ENCODE measurements around the gene LMO2.

LMO2 gene

DNA sequence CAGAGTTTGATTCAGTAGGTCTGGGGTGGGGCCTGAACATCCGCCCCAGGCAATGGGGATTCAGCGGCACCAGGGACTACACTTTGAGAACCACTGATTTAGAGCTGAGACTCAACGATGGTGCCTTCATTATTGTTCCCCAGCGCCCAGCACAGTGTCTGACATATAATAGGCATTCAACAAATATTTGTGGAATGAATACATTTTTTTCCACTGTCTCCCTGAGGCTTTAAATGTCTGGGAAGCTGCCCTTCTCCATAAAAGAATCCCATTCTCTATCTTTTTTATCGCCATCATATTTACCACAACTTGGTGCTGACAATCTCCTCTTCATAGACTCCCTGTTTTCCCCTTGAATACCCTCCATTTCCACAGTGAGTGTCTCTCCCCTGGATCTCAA lies 23.6 kb upstream of the LMO2 start:
- FAIRE-seq (no peak), DNase-seq (ENCODE audit: insufficient read length, low spot score) (no peak)
- TF ChIP-seq PAX5 (IDR thresholded peaks at IDR 0.05; ENCODE audit: insufficient read depth, low read length, severe bottlenecking) (no peak), SPI1 (IDR thresholded peaks at IDR 0.05; ENCODE audit: low read depth, low read length) (no peak), POLR2AphosphoS5 (IDR thresholded peaks at IDR 0.05; ENCODE audit: low read depth, low read length) (no peak)

GRCh38 chr11:33913991-33914390 lies 22.1 kb upstream of the LMO2 start:
- FAIRE-seq: no peak
- TF ChIP-seq TAF1 (IDR thresholded peaks at IDR 0.05; ENCODE audit: low read depth, low read length): no peak
- TF ChIP-seq PAX5 (IDR thresholded peaks at IDR 0.05; ENCODE audit: insufficient read depth, low read length, severe bottlenecking): no peak
- no peak for TF ChIP-seq POLR2AphosphoS5 (IDR thresholded peaks at IDR 0.05; ENCODE audit: low read depth, low read length)
- no peak for TF ChIP-seq POU2F2 (IDR thresholded peaks at IDR 0.05; ENCODE audit: low read depth, low read length)
- no peak for TF ChIP-seq POLR2A (IDR thresholded peaks at IDR 0.05; ENCODE audit: low read depth, low read length)
- no peak for TF ChIP-seq SPI1 (IDR thresholded peaks at IDR 0.05; ENCODE audit: low read depth, low read length)
- DNase-seq (ENCODE audit: insufficient read length, low spot score): no peak

- DNase-seq (ENCODE audit: insufficient read length, low spot score): peak; percentile 36
- peak; percentile 93 for FAIRE-seq
- no peak for TF ChIP-seq TAF1 (IDR thresholded peaks at IDR 0.05; ENCODE audit: low read depth, low read length)
- TF ChIP-seq POU2F2 (IDR thresholded peaks at IDR 0.05; ENCODE audit: low read depth, low read length): 0 out of 2 replicates have a peak, but pooled peaks have one; percentile 28
- TF ChIP-seq POLR2A (IDR thresholded peaks at IDR 0.05; ENCODE audit: low read depth, low read length): 0 out of 2 replicates have a peak, but pooled peaks have one; percentile 64
- peak; percentile 48 for TF ChIP-seq PAX5 (IDR thresholded peaks at IDR 0.05; ENCODE audit: insufficient read depth, low read length, severe bottlenecking)
- peak; percentile 62; the same call in 1 of the 2 replicates for TF ChIP-seq POLR2AphosphoS5 (IDR thresholded peaks at IDR 0.05; ENCODE audit: low read depth, low read length)
- TF ChIP-seq SPI1 (IDR thresholded peaks at IDR 0.05; ENCODE audit: low read depth, low read length): no peak
Observed at GRCh38 chr11:33912405-33913361, 20.8 kb upstream of the LMO2 start.

DNA sequence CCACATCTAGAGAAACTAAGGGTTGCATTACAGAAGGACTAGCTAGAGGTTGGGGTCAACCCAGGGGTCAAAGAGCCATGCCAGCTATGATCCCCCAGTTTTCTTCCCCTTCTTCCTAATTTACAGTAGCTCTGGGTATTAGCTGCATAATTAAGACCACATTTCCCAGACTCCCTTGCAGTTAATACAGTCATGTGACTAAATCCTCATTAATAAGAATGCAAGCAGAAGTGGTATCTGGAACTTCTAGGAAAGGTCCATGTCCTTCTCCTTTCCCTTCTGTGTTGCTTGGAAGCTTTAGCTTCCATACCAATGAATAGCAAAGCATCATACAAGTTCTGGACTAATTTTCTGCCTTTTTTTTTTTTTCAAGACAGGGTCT lies 19.1 kb upstream of the LMO2 start:
- FAIRE-seq (no peak), DNase-seq (ENCODE audit: insufficient read length, low spot score) (no peak)
- TF ChIP-seq TAF1 (IDR thresholded peaks at IDR 0.05; ENCODE audit: low read depth, low read length) (no peak), POU2F2 (IDR thresholded peaks at IDR 0.05; ENCODE audit: low read depth, low read length) (no peak), PAX5 (IDR thresholded peaks at IDR 0.05; ENCODE audit: insufficient read depth, low read length, severe bottlenecking) (no peak), POLR2A (IDR thresholded peaks at IDR 0.05; ENCODE audit: low read depth, low read length) (no peak), SPI1 (IDR thresholded peaks at IDR 0.05; ENCODE audit: low read depth, low read length) (no peak), POLR2AphosphoS5 (IDR thresholded peaks at IDR 0.05; ENCODE audit: low read depth, low read length) (no peak)

DNA sequence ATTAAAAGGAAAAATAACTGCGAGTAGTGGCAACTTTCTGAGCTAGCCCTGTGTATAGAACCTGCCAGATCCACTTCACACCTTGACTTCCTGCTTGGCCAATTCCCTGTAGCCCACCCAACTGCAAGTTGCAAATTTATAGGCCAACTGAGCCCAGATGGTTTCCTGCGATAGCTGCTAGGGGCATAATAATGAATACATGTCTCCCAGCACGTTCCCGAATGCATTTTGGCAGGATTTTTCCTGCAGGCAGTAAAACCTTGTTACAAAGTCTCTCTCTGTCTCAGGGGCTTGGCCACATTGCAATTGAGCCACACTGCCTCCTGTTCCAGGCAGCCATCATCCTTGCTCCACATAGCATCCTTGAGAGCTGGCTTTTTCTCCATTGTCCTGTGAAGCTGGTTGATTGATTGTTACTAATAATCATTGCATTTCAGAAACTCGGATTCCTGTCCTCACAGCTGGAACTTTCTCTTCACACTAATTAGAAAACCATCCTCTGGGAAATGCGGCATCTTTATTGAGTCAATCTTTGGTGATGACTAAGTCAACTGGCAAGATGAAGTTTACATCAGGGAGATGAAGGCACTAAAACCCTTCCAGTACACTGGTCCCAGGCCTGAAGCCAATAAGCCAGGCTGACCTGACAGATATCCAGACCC lies 18.6 kb upstream of the LMO2 start:
- TF ChIP-seq PAX5 (IDR thresholded peaks at IDR 0.05; ENCODE audit: insufficient read depth, low read length, severe bottlenecking) (no peak), POLR2AphosphoS5 (IDR thresholded peaks at IDR 0.05; ENCODE audit: low read depth, low read length) (no peak)
- FAIRE-seq (no peak), DNase-seq (ENCODE audit: insufficient read length, low spot score) (no peak)

GRCh38 chr11:33909552-33909951 lies 17.7 kb upstream of the LMO2 start:
- TF ChIP-seq POLR2A (IDR thresholded peaks at IDR 0.05; ENCODE audit: low read depth, low read length) (no peak), PAX5 (IDR thresholded peaks at IDR 0.05; ENCODE audit: insufficient read depth, low read length, severe bottlenecking) (no peak), SPI1 (IDR thresholded peaks at IDR 0.05; ENCODE audit: low read depth, low read length) (no peak), TAF1 (IDR thresholded peaks at IDR 0.05; ENCODE audit: low read depth, low read length) (no peak), POLR2AphosphoS5 (IDR thresholded peaks at IDR 0.05; ENCODE audit: low read depth, low read length) (no peak), POU2F2 (IDR thresholded peaks at IDR 0.05; ENCODE audit: low read depth, low read length) (no peak)
- no peak for DNase-seq (ENCODE audit: insufficient read length, low spot score)
- FAIRE-seq: no peak

DNA sequence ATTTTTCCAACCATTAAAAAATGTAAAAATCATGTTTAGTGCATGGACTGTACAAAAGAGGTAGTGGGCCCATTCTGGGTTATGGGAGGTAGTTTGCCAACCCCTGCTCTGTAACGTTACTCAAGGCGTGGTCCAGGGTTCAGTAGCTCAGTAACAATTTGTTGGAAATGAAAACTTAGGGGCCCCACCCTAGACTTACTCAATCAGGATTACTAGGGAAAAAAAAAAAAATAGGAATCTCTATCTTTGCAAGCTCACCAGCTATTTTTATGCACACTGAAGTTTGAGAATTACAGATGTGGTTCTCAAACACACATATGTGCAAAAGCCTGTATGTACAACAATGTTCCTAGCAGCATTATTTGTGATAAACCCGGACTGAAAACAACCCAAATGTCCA lies 17.3 kb upstream of the LMO2 start:
- no peak for TF ChIP-seq POLR2A (IDR thresholded peaks at IDR 0.05; ENCODE audit: low read depth, low read length)
- DNase-seq (ENCODE audit: insufficient read length, low spot score) (no peak), FAIRE-seq (no peak)

GRCh38 chr11:33907421-33907820 lies 15.5 kb upstream of the LMO2 start:
- no peak for DNase-seq (ENCODE audit: insufficient read length, low spot score)
- peak; percentile 43 for FAIRE-seq
- TF ChIP-seq POLR2A (IDR thresholded peaks at IDR 0.05; ENCODE audit: low read depth, low read length) (no peak), TAF1 (IDR thresholded peaks at IDR 0.05; ENCODE audit: low read depth, low read length) (no peak), POLR2AphosphoS5 (IDR thresholded peaks at IDR 0.05; ENCODE audit: low read depth, low read length) (no peak), SPI1 (IDR thresholded peaks at IDR 0.05; ENCODE audit: low read depth, low read length) (no peak), PAX5 (IDR thresholded peaks at IDR 0.05; ENCODE audit: insufficient read depth, low read length, severe bottlenecking) (no peak), POU2F2 (IDR thresholded peaks at IDR 0.05; ENCODE audit: low read depth, low read length) (no peak)

- no peak for DNase-seq (ENCODE audit: insufficient read length, low spot score)
- TF ChIP-seq TAF1 (IDR thresholded peaks at IDR 0.05; ENCODE audit: low read depth, low read length) (no peak), PAX5 (IDR thresholded peaks at IDR 0.05; ENCODE audit: insufficient read depth, low read length, severe bottlenecking) (no peak), POU2F2 (IDR thresholded peaks at IDR 0.05; ENCODE audit: low read depth, low read length) (no peak), SPI1 (IDR thresholded peaks at IDR 0.05; ENCODE audit: low read depth, low read length) (no peak)
- no peak for FAIRE-seq
Observed at GRCh38 chr11:33906484-33907186, 14.8 kb upstream of the LMO2 start.
